Breast epithelium (tissue), 4 donors: ENCODE data around the gene ZNF362. TPM values are rescaled to one million over a fixed set of nuclear protein-coding genes. Genes with fewer than 3 reads are reported as not detected.
A peak's percentile ranks its signal among the peaks of the same experiment; 100 is the strongest.

Experiments
- DNase-seq, 2 donors: peaks; one replicate each; pipeline ENCODE4 v3.0.0-alpha.2; 2019; ENCODE audit warnings: low spot score in 2 of 2
- H3K27ac ChIP-seq, 2 donors: fragments of 200-600 bp; sonication (generic) in 1 of 2; one replicate each; pipeline ENCODE4 v1.5.1; 2016 to 2019; ENCODE audit warnings: mild to moderate bottlenecking in 1 of 2
- H3K27me3 ChIP-seq, 2 donors: fragments of 200-600 bp; sonication (generic) in 1 of 2; one replicate each; pipeline versions ENCODE4 v1.5.1 to v1.6.0; 2017 to 2019; ENCODE audit warnings: control low read depth in 1 of 2, mild to moderate bottlenecking in 1 of 2
- H3K36me3 ChIP-seq: fragments of 200-600 bp; one replicate; pipeline ENCODE4 v1.5.1; 2019
- H3K4me1 ChIP-seq, 2 donors: fragments of 200-600 bp; sonication (generic); one replicate each; pipeline ENCODE4 v1.5.1; 2016 to 2019; ENCODE audit warnings: control low read depth in 1 of 2
- H3K4me3 ChIP-seq, 3 donors: fragments of 200-600 bp; sonication (generic); 1 replicate in 2 of 3; 2 replicates in 1 of 3; pipeline ENCODE4 v1.5.1; 2016 to 2019; ENCODE audit warnings: mild to moderate bottlenecking in 3 of 3, moderate library complexity in 2 of 3
- H3K9me3 ChIP-seq, 2 donors: fragments of 200-600 bp; sonication (generic) in 1 of 2; one replicate each; pipeline ENCODE4 v1.5.1; 2016 to 2019; ENCODE audit warnings: control low read depth in 1 of 2
- CTCF ChIP-seq, 3 donors: fragments of 450-650 bp; IDR thresholded peaks; one replicate each; pipeline ENCODE4 v1.5.1; 2016 to 2017; ENCODE audit warnings: antibody characterized with exemption in 3 of 3, mild to moderate bottlenecking in 3 of 3, moderate library complexity in 3 of 3
- POLR2A ChIP-seq: fragments of 450-650 bp; IDR thresholded peaks from one replicate; pipeline ENCODE4 v1.6.1; 2016; ENCODE audit warnings: antibody characterized with exemption, mild to moderate bottlenecking, moderate library complexity
- POLR2AphosphoS5 ChIP-seq, 3 donors: sonication (generic); formaldehyde crosslinking; IDR thresholded peaks; one replicate each; pipeline ENCODE4 v1.6.1; 2017; ENCODE audit warnings: antibody characterized with exemption in 3 of 3
- intact Hi-C: fragments of 100-400 bp; cut with DNase I; formaldehyde crosslinking; loops from one replicate; pipeline ENCODE4 v1.15.1; 2023; ENCODE audit warnings: low total_unique reads
- total RNA-seq, 3 donors: library from RNA; depleted of rRNA; stranded (reverse); fragments of >200 nt; gene quantifications; one replicate each; pipeline ENCODE4 v1.1.0, GENCODE V29; 2016

Gene ZNF362
- total RNA-seq, 3 donors from 2014 or later = 11.7 to 16.0 (median 15.7) TPM

- H3K36me3 ChIP-seq = no peaks in the 10 kb centered on the region
- TF ChIP-seq POLR2AphosphoS5 (IDR thresholded peaks at IDR 0.05) (no peak), CTCF (IDR thresholded peaks at IDR 0.05) (no peak), POLR2A (no peak)
- no peak overlapping the region for H3K27ac ChIP-seq
- DNase-seq = peak in 1 of 2 donors; percentile 28
- H3K27me3 ChIP-seq = no peaks in the 10 kb centered on the region
- no peaks in the 10 kb centered on the region for H3K4me1 ChIP-seq
- H3K9me3 ChIP-seq = no peaks in the 10 kb centered on the region
- intact Hi-C loops = no loop called here
- H3K4me3 ChIP-seq = no peak overlapping the region
Observed at GRCh38 chr1:33271666-33272505, 15.6 kb downstream of the ZNF362 start.

- intact Hi-C loops = no loop called here
- H3K36me3 ChIP-seq = no peaks in the 10 kb centered on the region
- no peaks in the 10 kb centered on the region for H3K9me3 ChIP-seq
- DNase-seq = no peak
- H3K27ac ChIP-seq = no peak overlapping the region
- no peaks in the 10 kb centered on the region for H3K27me3 ChIP-seq
- no peak overlapping the region for H3K4me3 ChIP-seq
- H3K4me1 ChIP-seq = no peaks in the 10 kb centered on the region
- TF ChIP-seq POLR2A = no peak
- TF ChIP-seq CTCF (IDR thresholded peaks at IDR 0.05) = no peak
- no peak for TF ChIP-seq POLR2AphosphoS5 (IDR thresholded peaks at IDR 0.05)
Observed at GRCh38 chr1:33272509-33272908, 16.2 kb downstream of the ZNF362 start.

- Histone ChIP-seq H3K27me3 (no peaks in the 10 kb centered on the region), H3K4me3 (no peak overlapping the region), H3K27ac (peak overlapping the region in 1 of 2 donors; percentile 21), H3K4me1 (no peaks in the 10 kb centered on the region), H3K36me3 (no peaks in the 10 kb centered on the region), H3K9me3 (no peaks in the 10 kb centered on the region)
- intact Hi-C loops = no loop called here
- TF ChIP-seq CTCF (IDR thresholded peaks at IDR 0.05) (no peak), POLR2AphosphoS5 (IDR thresholded peaks at IDR 0.05) (no peak), POLR2A (no peak)
- no peak for DNase-seq
Observed at GRCh38 chr1:33272930-33273329, 16.6 kb downstream of the ZNF362 start.

GRCh38 chr1:33273406-33273805 is 17.1 kb downstream of the ZNF362 start:
- no peaks in the 10 kb centered on the region for H3K27me3 ChIP-seq
- H3K4me3 ChIP-seq = no peak overlapping the region
- DNase-seq = peak in 1 of 2 donors; percentile 6
- intact Hi-C loops = no loop called here
- H3K36me3 ChIP-seq = no peaks in the 10 kb centered on the region
- no peaks in the 10 kb centered on the region for H3K9me3 ChIP-seq
- no peaks in the 10 kb centered on the region for H3K4me1 ChIP-seq
- TF ChIP-seq POLR2A = no peak
- H3K27ac ChIP-seq = peak overlapping the region in 1 of 2 donors; percentile 21

- Histone ChIP-seq H3K4me3 (no peak overlapping the region), H3K9me3 (no peaks in the 10 kb centered on the region), H3K27me3 (no peaks in the 10 kb centered on the region), H3K4me1 (no peaks in the 10 kb centered on the region), H3K27ac (peak overlapping the region in 1 of 2 donors; percentile 43), H3K36me3 (no peaks in the 10 kb centered on the region)
- TF ChIP-seq CTCF (IDR thresholded peaks at IDR 0.05) = no peak
- TF ChIP-seq POLR2AphosphoS5 (IDR thresholded peaks at IDR 0.05) = no peak
- TF ChIP-seq POLR2A = no peak
- peak in 1 of 2 donors; percentile 19 for DNase-seq
- intact Hi-C loops = no loop called here
Observed at GRCh38 chr1:33273961-33274371, 17.7 kb downstream of the ZNF362 start.
